CD8-positive, alpha-beta memory T cell (primary cell): Measurements from ENCODE around the gene DENND10. TPM values are rescaled to one million over a fixed set of nuclear protein-coding genes. Genes with fewer than 3 reads are reported as not detected.
"Not testable (repeated sequence)": the region's sequence is repeated elsewhere in the genome, so short reads cannot be mapped to it uniquely, and the experiment has no call there.

ENCODE experiments used
- CTCF ChIA-PET: fragments of 350-600 bp; sonication (Branson Sonifier 250); formaldehyde crosslinking; loops from one replicate; lab custom pipeline; 2021; ENCODE audit warnings: antibody characterized with exemption; lab: Charles Lee
- POLR2A ChIA-PET: fragments of 350-600 bp; sonication (Branson Sonifier 250); formaldehyde crosslinking; loops from one replicate; lab custom pipeline; 2021; ENCODE audit warnings: antibody characterized with exemption; lab: Charles Lee
- DNase-seq, 5 donors: peaks; one replicate each; pipeline versions ENCODE4 v3.0.0 to v3.0.0-alpha.2; 2020 to 2022; ENCODE audit warnings: mixed read lengths in 1 of 5
- H3K27ac ChIP-seq: one replicate; pipeline ENCODE4 v1.7.0; 2013; ENCODE audit warnings: low read depth, mild to moderate bottlenecking, low read length, moderate library complexity
- H3K27me3 ChIP-seq: 2 replicates; pipeline ENCODE4 v1.7.0; 2013; ENCODE audit warnings: low read length, mild to moderate bottlenecking; ENCODE audit not compliant: insufficient read depth, poor library complexity, severe bottlenecking
- H3K36me3 ChIP-seq: 2 replicates; pipeline ENCODE4 v1.7.0; 2013; ENCODE audit warnings: mild to moderate bottlenecking, low read length, moderate library complexity; ENCODE audit not compliant: insufficient read depth
- H3K4me1 ChIP-seq: 2 replicates; pipeline ENCODE4 v1.7.0; 2013; ENCODE audit warnings: mild to moderate bottlenecking, low read length, moderate library complexity; ENCODE audit not compliant: insufficient read depth
- H3K4me3 ChIP-seq: 2 replicates; pipeline ENCODE4 v1.7.0; 2013; ENCODE audit warnings: mild to moderate bottlenecking, low read length
- H3K9me3 ChIP-seq: 2 replicates; pipeline ENCODE4 v1.7.0; 2013; ENCODE audit warnings: mild to moderate bottlenecking, low read length
- H3K27ac Mint-ChIP-seq, 8 donors: one replicate each; pipeline ENCODE4 v1.8.0; 2020 to 2021; ENCODE audit warnings: mixed read lengths in 8 of 8, mild to moderate bottlenecking in 6 of 8, inconsistent platforms in 3 of 8, moderate library complexity in 3 of 8
- H3K27me3 Mint-ChIP-seq, 2 donors: one replicate each; pipeline ENCODE4 v1.8.0; 2020 to 2021; ENCODE audit warnings: mixed read lengths in 2 of 2, mild to moderate bottlenecking in 1 of 2, moderate library complexity in 1 of 2
- H3K36me3 Mint-ChIP-seq, 3 donors: one replicate each; pipeline ENCODE4 v1.8.0; 2020 to 2021; ENCODE audit warnings: mixed read lengths in 3 of 3, inconsistent platforms in 1 of 3, mild to moderate bottlenecking in 1 of 3
- H3K4me1 Mint-ChIP-seq, 3 donors: one replicate each; pipeline ENCODE4 v1.8.0; 2020 to 2021; ENCODE audit warnings: mixed read lengths in 3 of 3, inconsistent platforms in 1 of 3, mild to moderate bottlenecking in 1 of 3
- H3K4me3 Mint-ChIP-seq, 7 donors: one replicate each; pipeline ENCODE4 v1.8.0; 2020 to 2021; ENCODE audit warnings: mixed read lengths in 7 of 7, mild to moderate bottlenecking in 6 of 7, moderate library complexity in 4 of 7, inconsistent platforms in 2 of 7
- H3K9me3 Mint-ChIP-seq, 5 donors: one replicate each; pipeline ENCODE4 v1.8.0; 2020 to 2022; ENCODE audit warnings: mixed read lengths in 5 of 5, mild to moderate bottlenecking in 3 of 5, moderate library complexity in 2 of 5, inconsistent platforms in 1 of 5
- polyA plus RNA-seq: library from polyadenylated mRNA; unstranded; fragments of 300-500 nt; fragmentation: Illumina TruSeq; gene quantifications from one replicate; pipeline ENCODE4 v1.2.3, GENCODE V29; 2021
- total RNA-seq, 2 experiments: library from RNA; stranded (reverse); gene quantifications; one replicate each; pipeline ENCODE4 v1.2.3, GENCODE V29; 2021

DENND10 gene
- total and polyA plus RNA-seq, 3 experiments from 2014 or later: 23.8 to 51.0 (median 24.8) TPM

GRCh38 chr10:119135513-119135881, 31.6 kb downstream of the DENND10 start:
- peaks cover 3 to 60% (median 20%) of the 10 kb centered on the region in 3 donors for H3K36me3 Mint-ChIP-seq
- H3K9me3 ChIP-seq: no peaks in the 10 kb centered on the region
- H3K27me3 Mint-ChIP-seq: no peaks in the 10 kb centered on the region
- peaks cover 20% of the 10 kb centered on the region for H3K4me1 ChIP-seq
- CTCF ChIA-PET: no interaction called here
- DNase-seq: no peak
- H3K27me3 ChIP-seq: no peaks in the 10 kb centered on the region
- H3K4me3 Mint-ChIP-seq: no peak overlapping the region
- H3K4me3 ChIP-seq: no peak overlapping the region
- H3K27ac ChIP-seq: no peak overlapping the region
- POLR2A ChIA-PET: no interaction called here
- H3K27ac Mint-ChIP-seq: peak overlapping the region in 6 of 8 donors; percentile 17 to 87 (median 65)
- H3K9me3 Mint-ChIP-seq: no peaks in the 10 kb centered on the region
- H3K36me3 ChIP-seq: peaks cover 10% of the 10 kb centered on the region
- H3K4me1 Mint-ChIP-seq: peaks cover 28 to 39% (median 35%) of the 10 kb centered on the region in 3 donors

- Histone ChIP-seq H3K27ac (no peak overlapping the region), H3K9me3 (no peaks in the 10 kb centered on the region), H3K36me3 (peaks cover 10% of the 10 kb centered on the region), H3K4me1 (peaks cover 14% of the 10 kb centered on the region), H3K27me3 (no peaks in the 10 kb centered on the region), H3K4me3 (no peak overlapping the region)
- no peak overlapping the region for H3K27ac Mint-ChIP-seq
- peaks cover 3 to 61% (median 20%) of the 10 kb centered on the region in 3 donors for H3K36me3 Mint-ChIP-seq
- H3K4me1 Mint-ChIP-seq: peaks cover 23 to 33% (median 29%) of the 10 kb centered on the region in 3 donors
- ChIA-PET POLR2A (no interaction called here), CTCF (no interaction called here)
- no peak for DNase-seq
- H3K4me3 Mint-ChIP-seq: no peak overlapping the region
- no peaks in the 10 kb centered on the region for H3K27me3 Mint-ChIP-seq
- no peaks in the 10 kb centered on the region for H3K9me3 Mint-ChIP-seq
Measured at GRCh38 chr10:119136084-119136483, 32.2 kb downstream of the DENND10 start.

GRCh38 chr10:119137878-119138277, 34.0 kb downstream of the DENND10 start:
- H3K4me1 ChIP-seq, H3K4me3 Mint-ChIP-seq, DNase-seq, H3K27ac Mint-ChIP-seq, H3K27me3 ChIP-seq, H3K9me3 Mint-ChIP-seq, H3K27me3 Mint-ChIP-seq, H3K9me3 ChIP-seq, POLR2A ChIA-PET, H3K27ac ChIP-seq, H3K36me3 ChIP-seq, H3K4me3 ChIP-seq: not testable (repeated sequence)
- CTCF ChIA-PET: interaction anchor here (0.6 kb wide), 1 partner anchor 12 kb away, joined by 3 read pairs; no protein-coding TSS in a partner anchor
- Mint-ChIP-seq H3K4me1 (peaks cover 9 to 16% (median 15%) of the 10 kb centered on the region in 3 donors), H3K36me3 (peaks cover 3 to 51% (median 14%) of the 10 kb centered on the region in 3 donors)

- no peak overlapping the region for H3K4me3 Mint-ChIP-seq
- Histone ChIP-seq H3K36me3 (peaks cover 2% of the 10 kb centered on the region), H3K27me3 (no peaks in the 10 kb centered on the region), H3K9me3 (no peaks in the 10 kb centered on the region), H3K27ac (no peak overlapping the region), H3K4me1 (no peaks in the 10 kb centered on the region), H3K4me3 (no peak overlapping the region)
- POLR2A ChIA-PET: no interaction called here
- no peak for DNase-seq
- no peaks in the 10 kb centered on the region for H3K9me3 Mint-ChIP-seq
- H3K4me1 Mint-ChIP-seq: peaks cover 9 to 12% (median 9%) of the 10 kb centered on the region in 3 donors
- CTCF ChIA-PET: interaction anchor here (0.6 to 1.7 kb wide), 3 partner anchors 11 to 279 kb away, joined by 3 to 4 read pairs (median 3); no protein-coding TSS in a partner anchor
- peak overlapping the region in 4 of 8 donors; percentile 23 to 55 (median 38) for H3K27ac Mint-ChIP-seq
- H3K27me3 Mint-ChIP-seq: no peaks in the 10 kb centered on the region
- H3K36me3 Mint-ChIP-seq: peaks cover 3 to 48% (median 12%) of the 10 kb centered on the region in 3 donors
Measured at GRCh38 chr10:119138346-119139306, 34.7 kb downstream of the DENND10 start.

GRCh38 chr10:119139464-119140067, 35.7 kb downstream of the DENND10 start:
- no peak overlapping the region for H3K4me3 Mint-ChIP-seq
- no peaks in the 10 kb centered on the region for H3K27me3 Mint-ChIP-seq
- H3K27ac Mint-ChIP-seq: peak overlapping the region in 4 of 8 donors; percentile 4 to 82 (median 36)
- Histone ChIP-seq H3K4me1 (no peaks in the 10 kb centered on the region), H3K27me3 (no peaks in the 10 kb centered on the region), H3K36me3 (no peaks in the 10 kb centered on the region), H3K4me3 (no peak overlapping the region), H3K9me3 (no peaks in the 10 kb centered on the region), H3K27ac (no peak overlapping the region)
- POLR2A ChIA-PET: no interaction called here
- H3K36me3 Mint-ChIP-seq: peaks cover 0 to 45% (median 10%) of the 10 kb centered on the region in 3 donors
- H3K4me1 Mint-ChIP-seq: peaks cover 6 to 8% (median 7%) of the 10 kb centered on the region in 3 donors
- CTCF ChIA-PET: interaction anchor here (0.7 to 1.7 kb wide), 4 partner anchors 35 to 278 kb away, joined by 3 to 4 read pairs (median 3); no protein-coding TSS in a partner anchor
- H3K9me3 Mint-ChIP-seq: no peaks in the 10 kb centered on the region
- peak; percentile 7 to 70 (median 29) for DNase-seq

- Mint-ChIP-seq H3K36me3 (peaks cover 0 to 42% (median 6%) of the 10 kb centered on the region in 3 donors), H3K9me3 (no peaks in the 10 kb centered on the region), H3K4me3 (no peak overlapping the region), H3K27me3 (no peaks in the 10 kb centered on the region), H3K4me1 (peaks cover 0 to 5% (median 4%) of the 10 kb centered on the region in 3 donors), H3K27ac (no peak overlapping the region)
- Histone ChIP-seq H3K27ac (no peak overlapping the region), H3K36me3 (no peaks in the 10 kb centered on the region), H3K4me1 (no peaks in the 10 kb centered on the region), H3K27me3 (no peaks in the 10 kb centered on the region), H3K9me3 (no peaks in the 10 kb centered on the region), H3K4me3 (no peak overlapping the region)
- ChIA-PET CTCF (interaction anchor here (1.7 kb wide), 1 partner anchor 277 kb away, joined by 4 read pairs; no protein-coding TSS in a partner anchor), POLR2A (no interaction called here)
- DNase-seq: no peak
Measured at GRCh38 chr10:119140603-119141245, 36.8 kb downstream of the DENND10 start.

GRCh38 chr10:119143657-119144056, 39.7 kb downstream of the DENND10 start:
- Histone ChIP-seq H3K4me1 (no peaks in the 10 kb centered on the region), H3K27ac (no peak overlapping the region), H3K27me3 (no peaks in the 10 kb centered on the region), H3K4me3 (no peak overlapping the region), H3K9me3 (no peaks in the 10 kb centered on the region), H3K36me3 (no peaks in the 10 kb centered on the region)
- DNase-seq: no peak
- CTCF ChIA-PET: no interaction called here
- no peaks in the 10 kb centered on the region for H3K9me3 Mint-ChIP-seq
- H3K36me3 Mint-ChIP-seq: peaks cover 0 to 50% (median 5%) of the 10 kb centered on the region in 3 donors
- peaks cover 0 to 5% (median 4%) of the 10 kb centered on the region in 3 donors for H3K4me1 Mint-ChIP-seq
- POLR2A ChIA-PET: no interaction called here
- H3K4me3 Mint-ChIP-seq: no peak overlapping the region
- H3K27me3 Mint-ChIP-seq: no peaks in the 10 kb centered on the region
- no peak overlapping the region for H3K27ac Mint-ChIP-seq
